Measurements from ENCODE around the gene DMRTB1. TPM values are rescaled to one million over a fixed set of nuclear protein-coding genes. Genes with fewer than 3 reads are reported as not detected.
A peak's percentile ranks its signal among the peaks of the same experiment; 100 is the strongest.

DMRTB1 gene
- polyA plus RNA-seq, 3 donors, result not detected

DNA sequence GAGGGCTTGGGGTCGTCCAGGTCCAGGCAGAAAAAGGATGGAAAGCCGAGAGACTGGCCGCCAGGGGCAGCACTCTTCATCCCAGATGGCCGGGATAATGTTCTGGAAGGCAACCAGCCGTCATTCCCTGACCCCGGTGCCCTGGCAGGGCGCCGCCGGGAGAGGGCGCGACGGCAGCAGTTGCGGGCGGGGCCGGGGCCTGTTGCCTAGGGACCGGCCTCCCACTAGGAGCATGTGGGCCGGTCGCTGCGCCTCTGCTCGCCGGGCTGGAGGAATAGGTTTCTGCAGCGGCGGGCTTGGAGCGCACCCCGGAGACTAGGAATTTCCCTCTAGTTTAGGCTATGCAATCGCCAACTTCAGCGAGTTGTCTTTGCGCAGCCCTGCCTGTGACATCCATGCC is 11.0 kb downstream of the DMRTB1 start:
- H4K20me1 ChIP-seq (ENCODE audit: insufficient read depth, low read length), result no peaks in the 10 kb centered on the region
- TF ChIP-seq, protein P1, sequence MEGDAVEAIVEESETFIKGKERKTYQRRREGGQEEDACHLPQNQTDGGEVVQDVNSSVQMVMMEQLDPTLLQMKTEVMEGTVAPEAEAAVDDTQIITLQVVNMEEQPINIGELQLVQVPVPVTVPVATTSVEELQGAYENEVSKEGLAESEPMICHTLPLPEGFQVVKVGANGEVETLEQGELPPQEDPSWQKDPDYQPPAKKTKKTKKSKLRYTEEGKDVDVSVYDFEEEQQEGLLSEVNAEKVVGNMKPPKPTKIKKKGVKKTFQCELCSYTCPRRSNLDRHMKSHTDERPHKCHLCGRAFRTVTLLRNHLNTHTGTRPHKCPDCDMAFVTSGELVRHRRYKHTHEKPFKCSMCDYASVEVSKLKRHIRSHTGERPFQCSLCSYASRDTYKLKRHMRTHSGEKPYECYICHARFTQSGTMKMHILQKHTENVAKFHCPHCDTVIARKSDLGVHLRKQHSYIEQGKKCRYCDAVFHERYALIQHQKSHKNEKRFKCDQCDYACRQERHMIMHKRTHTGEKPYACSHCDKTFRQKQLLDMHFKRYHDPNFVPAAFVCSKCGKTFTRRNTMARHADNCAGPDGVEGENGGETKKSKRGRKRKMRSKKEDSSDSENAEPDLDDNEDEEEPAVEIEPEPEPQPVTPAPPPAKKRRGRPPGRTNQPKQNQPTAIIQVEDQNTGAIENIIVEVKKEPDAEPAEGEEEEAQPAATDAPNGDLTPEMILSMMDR (IDR thresholded peaks at IDR 0.05), result no peak
- H3K27me3 Mint-ChIP-seq (ENCODE audit: low read depth in 3 of 3), result peaks cover 0 to 2% (median 2%) of the 10 kb centered on the region in 3 donors
- H3K9ac ChIP-seq (ENCODE audit: insufficient read depth, low read length, poor library complexity, severe bottlenecking), result no peak overlapping the region
- 68% methylated on average over 28 of the region's 28 CpGs for WGBS (ENCODE audit: insufficient coverage)
- H3K79me2 ChIP-seq (ENCODE audit: insufficient read depth, low read length), result no peaks in the 10 kb centered on the region
- no peaks in the 10 kb centered on the region for H3K9me3 ChIP-seq (replicated peaks in 1 of 2; ENCODE audit: control insufficient read depth in 1 of 2, insufficient read depth in 1 of 2, low read length in 2 of 2)
- no peak overlapping the region for H3K27ac ChIP-seq (ENCODE audit: low read depth in 1 of 2, low read length in 2 of 2)
- H3K9me3 Mint-ChIP-seq, result peaks cover 0 to 1% (median 0%) of the 10 kb centered on the region in 7 donors
- no peaks in the 10 kb centered on the region for H3K36me3 Mint-ChIP-seq
- H2AFZ ChIP-seq (ENCODE audit: insufficient read depth, low read depth, low read length, poor library complexity, severe bottlenecking), result no peak overlapping the region
- no peaks in the 10 kb centered on the region for H3K36me3 ChIP-seq (replicated peaks in 1 of 2; ENCODE audit: control insufficient read depth in 1 of 2, insufficient read depth in 2 of 2, low read length in 2 of 2)
- peaks cover 4% of the 10 kb centered on the region for H3K4me1 Mint-ChIP-seq
- no peak for DNase-seq
- no peak overlapping the region for H3K4me3 Mint-ChIP-seq
- no peak overlapping the region for H3K4me3 ChIP-seq (replicated peaks in 1 of 3; ENCODE audit: low read depth in 2 of 3, low read length in 3 of 3)
- H3K27me3 ChIP-seq (ENCODE audit: control insufficient read depth in 2 of 2, insufficient read depth in 2 of 2, low read length in 2 of 2), result no peaks in the 10 kb centered on the region
- H3K4me2 ChIP-seq (replicated peaks; ENCODE audit: extremely low read depth, low read length, poor library complexity, severe bottlenecking), result no peak overlapping the region
- no peaks in the 10 kb centered on the region for H3K4me1 ChIP-seq (ENCODE audit: control insufficient read depth in 1 of 2, insufficient read depth in 2 of 2, low read length in 2 of 2)
- intact Hi-C loops (cut with micrococcal nuclease), result no loop called here
- no peak overlapping the region for H3K27ac Mint-ChIP-seq

DNA sequence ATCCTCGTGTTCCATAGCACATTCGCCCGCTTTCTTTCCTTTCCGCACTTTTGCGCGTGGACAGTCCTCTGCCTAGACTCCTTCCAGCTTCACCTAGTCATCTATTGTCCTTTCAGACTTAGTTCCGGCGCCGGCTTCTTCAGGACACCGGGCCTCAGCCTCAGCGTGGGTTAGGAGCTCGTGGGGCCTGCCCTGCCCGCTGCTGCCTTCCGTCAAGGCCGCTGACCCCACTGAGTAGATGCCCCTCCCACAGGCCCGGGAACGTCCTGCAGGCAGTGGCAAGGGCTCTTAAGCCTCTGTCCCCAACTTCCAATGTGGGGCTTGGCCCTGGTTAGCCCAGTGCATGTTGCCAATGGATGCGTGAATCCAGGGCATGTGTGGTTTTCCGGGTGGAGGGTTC is 11.4 kb downstream of the DMRTB1 start:
- Histone ChIP-seq H3K79me2 (ENCODE audit: insufficient read depth, low read length) (no peaks in the 10 kb centered on the region), H2AFZ (ENCODE audit: insufficient read depth, low read depth, low read length, poor library complexity, severe bottlenecking) (no peak overlapping the region), H3K36me3 (replicated peaks in 1 of 2; ENCODE audit: control insufficient read depth in 1 of 2, insufficient read depth in 2 of 2, low read length in 2 of 2) (no peaks in the 10 kb centered on the region), H3K9me3 (replicated peaks in 1 of 2; ENCODE audit: control insufficient read depth in 1 of 2, insufficient read depth in 1 of 2, low read length in 2 of 2) (no peaks in the 10 kb centered on the region), H3K4me3 (replicated peaks in 1 of 3; ENCODE audit: low read depth in 2 of 3, low read length in 3 of 3) (no peak overlapping the region), H3K27ac (ENCODE audit: low read depth in 1 of 2, low read length in 2 of 2) (no peak overlapping the region), H4K20me1 (ENCODE audit: insufficient read depth, low read length) (no peaks in the 10 kb centered on the region), H3K27me3 (ENCODE audit: control insufficient read depth in 2 of 2, insufficient read depth in 2 of 2, low read length in 2 of 2) (no peaks in the 10 kb centered on the region), H3K9ac (ENCODE audit: insufficient read depth, low read length, poor library complexity, severe bottlenecking) (no peak overlapping the region), H3K4me2 (replicated peaks; ENCODE audit: extremely low read depth, low read length, poor library complexity, severe bottlenecking) (no peak overlapping the region), H3K4me1 (ENCODE audit: control insufficient read depth in 1 of 2, insufficient read depth in 2 of 2, low read length in 2 of 2) (no peaks in the 10 kb centered on the region)
- DNase-seq, result no peak
- intact Hi-C loops (cut with micrococcal nuclease), result no loop called here
- TF ChIP-seq, protein P1 (IDR thresholded peaks at IDR 0.05), result no peak
- 92% methylated on average over 19 of the region's 19 CpGs for WGBS (ENCODE audit: insufficient coverage)
- Mint-ChIP-seq H3K4me3 (no peak overlapping the region), H3K27ac (peak overlapping the region in 1 of 7 donors; percentile 83), H3K4me1 (peaks cover 4% of the 10 kb centered on the region), H3K36me3 (no peaks in the 10 kb centered on the region), H3K9me3 (peaks cover 0 to 1% (median 0%) of the 10 kb centered on the region in 7 donors), H3K27me3 (ENCODE audit: low read depth in 3 of 3) (peaks cover 1 to 2% (median 2%) of the 10 kb centered on the region in 3 donors)
